Osteoblast (primary cell): ENCODE measurements around the gene BPNT1. TPM values are rescaled to one million over a fixed set of nuclear protein-coding genes. Genes with fewer than 3 reads are reported as not detected.
"Not testable (repeated sequence)": the region's sequence is repeated elsewhere in the genome, so short reads cannot be mapped to it uniquely, and the experiment has no call there.

ENCODE experiments used
- DNase-seq: peaks from one replicate; pipeline ENCODE4 v3.0.0; 2011; ENCODE audit warnings: low spot score, mixed read lengths; ENCODE audit not compliant: insufficient read length; ENCODE audit errors: missing footprints
- H2AFZ ChIP-seq: 2 replicates; pipeline ENCODE4 v1.6.0; 2011; ENCODE audit warnings: mild to moderate bottlenecking, low read length
- H3K27ac ChIP-seq: 2 replicates; pipeline ENCODE4 v1.5.1; 2011; ENCODE audit warnings: mild to moderate bottlenecking, low read depth, low read length, moderate library complexity
- H3K27me3 ChIP-seq: 2 replicates; pipeline ENCODE4 v1.6.0; 2012; ENCODE audit warnings: mild to moderate bottlenecking, control low read depth, inconsistent platforms, low read length, moderate library complexity; ENCODE audit not compliant: insufficient read depth
- H3K36me3 ChIP-seq: 2 replicates; pipeline ENCODE4 v1.5.1; 2011; ENCODE audit warnings: mild to moderate bottlenecking, low read length, control low read depth, moderate library complexity; ENCODE audit not compliant: insufficient read depth
- H3K4me1 ChIP-seq: 2 replicates; pipeline ENCODE4 v1.5.1; 2011; ENCODE audit warnings: mild to moderate bottlenecking, low read length, control low read depth, moderate library complexity; ENCODE audit not compliant: insufficient read depth
- H3K4me2 ChIP-seq: 2 replicates; pipeline ENCODE4 v1.6.0; 2011; ENCODE audit warnings: mild to moderate bottlenecking, low read length; ENCODE audit not compliant: insufficient read depth
- H3K4me3 ChIP-seq: fragments of 200-600 bp; sonication (generic); 3 replicates; pipeline ENCODE4 v1.5.1; 2012; ENCODE audit warnings: mild to moderate bottlenecking, low read length, inconsistent platforms; ENCODE audit not compliant: insufficient read depth
- H3K79me2 ChIP-seq: 2 replicates; pipeline ENCODE4 v1.6.0; 2012; ENCODE audit warnings: mild to moderate bottlenecking, low read length, control low read depth, inconsistent platforms; ENCODE audit not compliant: insufficient read depth
- H3K9me3 ChIP-seq: 2 replicates; pipeline ENCODE4 v1.5.1; 2011; ENCODE audit warnings: low read depth, low read length, control low read depth
- H4K20me1 ChIP-seq: 2 replicates; pipeline ENCODE4 v1.6.0; 2012; ENCODE audit warnings: mild to moderate bottlenecking, low read length, control low read depth; ENCODE audit not compliant: insufficient read depth
- total RNA-seq: library from RNA; depleted of rRNA; stranded (reverse); fragments of >200 nt; gene quantifications from 2 replicates; pipeline ENCODE4 v1.2.3, GENCODE V29; 2012
- TF ChIP-seq, protein P1 (sequence below): IDR thresholded peaks from 2 replicates; pipeline ENCODE4 v1.5.1; 2011; ENCODE audit warnings: mild to moderate bottlenecking, low read depth, low read length, moderate library complexity; ENCODE audit errors: extremely low read depth

BPNT1 gene
- total RNA-seq, 1 donor, result 18.1 TPM

DNA sequence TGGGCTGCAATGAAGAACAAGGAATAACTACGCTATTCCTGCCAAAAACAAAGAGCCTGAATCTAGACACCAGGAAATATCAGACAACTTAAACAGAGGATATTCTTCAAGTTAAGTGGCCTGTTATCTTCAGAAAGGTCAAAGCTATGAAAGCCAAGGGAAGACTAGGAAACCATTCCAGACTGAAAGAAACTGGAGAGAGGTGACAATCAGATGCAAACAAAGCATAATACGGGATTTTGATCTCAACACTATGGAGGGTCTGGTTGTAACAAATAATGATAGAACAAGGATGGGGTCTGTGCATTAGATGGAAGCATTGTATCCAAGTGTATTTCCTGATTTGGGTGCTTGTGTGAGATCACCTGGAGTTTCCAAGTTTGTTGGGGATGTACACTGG, 45.9 kb downstream of the BPNT1 start:
- peak overlapping the region; percentile 41 for H3K4me2 ChIP-seq

DNA sequence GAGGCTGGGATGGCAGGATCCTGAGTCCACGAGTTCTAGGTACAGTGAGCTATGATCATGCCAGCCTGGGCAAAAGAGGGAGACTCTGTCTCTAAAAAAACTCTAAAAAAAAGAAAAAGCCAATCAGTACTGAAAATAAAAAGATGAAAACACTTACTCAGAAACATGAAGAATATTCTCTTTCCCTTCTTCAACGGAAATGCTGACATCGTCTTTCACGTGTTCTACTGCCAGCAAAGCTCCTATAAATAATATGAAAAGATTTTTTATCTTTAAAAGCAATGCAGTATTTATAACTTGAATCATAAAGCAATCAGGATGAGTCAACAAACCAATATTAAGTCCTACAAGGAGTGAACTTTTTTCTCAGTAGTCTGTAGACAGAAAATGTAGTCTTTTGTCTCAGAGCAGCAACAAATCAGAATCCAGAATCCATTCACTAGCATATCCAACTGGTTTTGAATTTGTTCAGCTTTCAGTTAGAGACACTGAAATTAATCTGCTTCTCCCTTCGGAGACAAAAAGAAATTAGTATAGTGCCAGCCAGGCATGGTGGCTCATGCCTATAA, 49.5 kb downstream of the BPNT1 start:
- H3K9me3 ChIP-seq, result no peaks in the 10 kb centered on the region
- TF ChIP-seq, protein P1, sequence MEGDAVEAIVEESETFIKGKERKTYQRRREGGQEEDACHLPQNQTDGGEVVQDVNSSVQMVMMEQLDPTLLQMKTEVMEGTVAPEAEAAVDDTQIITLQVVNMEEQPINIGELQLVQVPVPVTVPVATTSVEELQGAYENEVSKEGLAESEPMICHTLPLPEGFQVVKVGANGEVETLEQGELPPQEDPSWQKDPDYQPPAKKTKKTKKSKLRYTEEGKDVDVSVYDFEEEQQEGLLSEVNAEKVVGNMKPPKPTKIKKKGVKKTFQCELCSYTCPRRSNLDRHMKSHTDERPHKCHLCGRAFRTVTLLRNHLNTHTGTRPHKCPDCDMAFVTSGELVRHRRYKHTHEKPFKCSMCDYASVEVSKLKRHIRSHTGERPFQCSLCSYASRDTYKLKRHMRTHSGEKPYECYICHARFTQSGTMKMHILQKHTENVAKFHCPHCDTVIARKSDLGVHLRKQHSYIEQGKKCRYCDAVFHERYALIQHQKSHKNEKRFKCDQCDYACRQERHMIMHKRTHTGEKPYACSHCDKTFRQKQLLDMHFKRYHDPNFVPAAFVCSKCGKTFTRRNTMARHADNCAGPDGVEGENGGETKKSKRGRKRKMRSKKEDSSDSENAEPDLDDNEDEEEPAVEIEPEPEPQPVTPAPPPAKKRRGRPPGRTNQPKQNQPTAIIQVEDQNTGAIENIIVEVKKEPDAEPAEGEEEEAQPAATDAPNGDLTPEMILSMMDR, result no peak
- no peak overlapping the region for H3K4me3 ChIP-seq
- H3K79me2 ChIP-seq, result peaks cover 92% of the 10 kb centered on the region
- peaks cover 12% of the 10 kb centered on the region for H3K4me1 ChIP-seq
- no peaks in the 10 kb centered on the region for H3K27me3 ChIP-seq
- peaks cover 26% of the 10 kb centered on the region for H4K20me1 ChIP-seq
- no peak overlapping the region for H3K4me2 ChIP-seq
- H3K27ac ChIP-seq, result no peak overlapping the region
- H3K36me3 ChIP-seq, result peaks cover 21% of the 10 kb centered on the region
- no peak for DNase-seq
- H2AFZ ChIP-seq, result no peak overlapping the region

More for the DNA sequence above, 45.9 kb downstream of the BPNT1 start:
- Histone ChIP-seq H3K36me3 (peaks cover 15% of the 10 kb centered on the region), H3K27ac (no peak overlapping the region), H3K27me3 (no peaks in the 10 kb centered on the region), H3K4me1 (peaks cover 16% of the 10 kb centered on the region), H3K9me3 (no peaks in the 10 kb centered on the region), H3K4me3 (no peak overlapping the region), H2AFZ (no peak overlapping the region), H3K79me2 (peaks cover 82% of the 10 kb centered on the region), H4K20me1 (peaks cover 21% of the 10 kb centered on the region)
- DNase-seq, result no peak
- TF ChIP-seq, protein P1, result no peak

DNA sequence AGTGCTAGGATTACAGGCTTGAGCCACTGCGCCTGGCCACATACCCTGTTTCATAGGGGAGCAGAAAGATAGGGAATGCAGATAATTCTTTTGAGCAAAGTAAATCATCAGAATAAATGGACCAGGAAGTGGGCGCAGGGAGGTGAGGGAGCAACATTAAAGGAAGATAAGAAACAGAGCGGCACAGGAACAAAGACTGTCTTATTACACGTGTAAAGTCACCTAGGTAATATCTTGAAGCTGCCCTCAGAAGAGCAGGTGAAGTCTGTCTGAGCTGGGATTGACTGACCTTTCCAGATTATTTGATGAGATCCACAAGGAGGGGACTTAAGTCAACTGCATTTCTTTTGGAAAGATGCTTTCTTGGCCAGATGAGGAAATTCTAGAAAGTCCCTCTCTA, 50.9 kb downstream of the BPNT1 start:
- Histone ChIP-seq H3K27ac (no peak overlapping the region), H3K4me3 (no peak overlapping the region), H2AFZ (no peak overlapping the region), H3K9me3 (no peaks in the 10 kb centered on the region), H3K4me1 (peaks cover 1% of the 10 kb centered on the region), H3K79me2 (peaks cover 90% of the 10 kb centered on the region), H3K36me3 (peaks cover 19% of the 10 kb centered on the region), H3K27me3 (no peaks in the 10 kb centered on the region), H4K20me1 (peaks cover 20% of the 10 kb centered on the region), H3K4me2 (no peak overlapping the region)
- peak; percentile 43 for DNase-seq
- TF ChIP-seq, protein P1, result no peak

DNA sequence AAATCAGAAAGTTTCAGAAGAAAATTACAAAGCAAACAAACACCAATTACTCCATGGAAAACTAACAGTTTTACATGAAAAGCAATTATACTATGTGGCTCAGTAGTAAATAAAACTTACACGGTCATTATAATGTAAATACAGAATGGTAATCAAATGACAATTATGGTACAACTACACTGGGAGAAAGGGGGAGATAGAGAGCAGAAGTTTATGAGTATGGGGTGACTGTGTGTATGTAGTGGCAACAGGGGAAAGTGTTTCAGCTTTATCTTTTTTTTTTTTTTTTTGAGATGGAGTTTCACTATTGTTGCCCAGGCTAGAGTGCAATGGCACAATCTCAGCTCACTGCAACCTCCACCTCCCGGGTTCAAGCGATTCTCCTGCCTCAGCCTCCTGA, 51.8 kb downstream of the BPNT1 start:
- H3K9me3 ChIP-seq, H3K4me1 ChIP-seq, H3K4me3 ChIP-seq, DNase-seq, H3K27ac ChIP-seq, H2AFZ ChIP-seq, H3K27me3 ChIP-seq, H3K4me2 ChIP-seq: not testable (repeated sequence)
- Histone ChIP-seq H3K79me2 (peaks cover 83% of the 10 kb centered on the region), H4K20me1 (peaks cover 16% of the 10 kb centered on the region), H3K36me3 (peaks cover 25% of the 10 kb centered on the region)
